ENCODE measurements around the gene GALNT17.

DNA sequence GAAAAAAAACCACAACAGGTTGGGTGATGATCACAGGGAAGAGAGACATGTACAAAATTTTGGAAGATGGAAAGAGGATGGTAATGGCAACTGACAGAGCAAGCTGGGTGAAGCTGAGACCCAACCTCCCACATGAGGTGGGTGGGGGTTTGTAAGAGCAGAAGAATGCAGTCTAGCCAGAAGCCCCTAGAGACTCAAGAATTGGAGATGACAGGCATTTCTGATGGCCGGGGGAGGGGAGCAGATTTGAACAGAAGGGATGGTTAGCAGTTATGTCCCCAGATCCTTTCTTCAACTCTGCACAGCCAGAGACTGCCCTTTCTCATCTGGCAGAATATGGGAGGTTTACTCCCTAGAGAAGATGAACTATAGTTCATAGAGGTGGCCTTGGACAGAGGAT lies 208.0 kb downstream of the GALNT17 start:
- TF ChIP-seq EZH2 (IDR thresholded peaks at IDR 0.05) (no peak), POLR2AphosphoS5 (IDR thresholded peaks at IDR 0.05; ENCODE audit: borderline replicate concordance, low read depth, low read length) (no peak)
